HG03108 (cell line): ENCODE data around the gene MTCH1.

ENCODE experiments used
- ATAC-seq: cut with Tn5 transposase; IDR thresholded peaks from one replicate; pipeline ENCODE4 v1.9.1; 2021; ENCODE audit warnings: moderate library complexity; ENCODE audit not compliant: unreplicated experiment

The MTCH1 gene

GRCh38 chr6:36927691-36928546 lies 58.1 kb downstream of the MTCH1 start:
- no peak for ATAC-seq

GRCh38 chr6:36926708-36927513 lies 59.1 kb downstream of the MTCH1 start:
- no peak for ATAC-seq

GRCh38 chr6:36925809-36926208 lies 60.2 kb downstream of the MTCH1 start:
- no peak for ATAC-seq

- no peak for ATAC-seq
Observed at GRCh38 chr6:36924778-36925374, 61.1 kb downstream of the MTCH1 start.

GRCh38 chr6:36924131-36924530 lies 61.9 kb downstream of the MTCH1 start:
- ATAC-seq: no peak

GRCh38 chr6:36920546-36920945 lies 65.5 kb downstream of the MTCH1 start:
- no peak for ATAC-seq

- no peak for ATAC-seq
Observed at GRCh38 chr6:36920049-36920448, 65.9 kb downstream of the MTCH1 start.
